Measurements from ENCODE around the gene HLA-DPA1. TPM values are rescaled to one million over a fixed set of nuclear protein-coding genes. Genes with fewer than 3 reads are reported as not detected.
"Not testable (repeated sequence)": the region's sequence is repeated elsewhere in the genome, so short reads cannot be mapped to it uniquely, and the experiment has no call there.

HLA-DPA1 gene
- total and polyA plus RNA-seq, 7 donors = 29.9 to 210 (median 51.0) TPM

DNA sequence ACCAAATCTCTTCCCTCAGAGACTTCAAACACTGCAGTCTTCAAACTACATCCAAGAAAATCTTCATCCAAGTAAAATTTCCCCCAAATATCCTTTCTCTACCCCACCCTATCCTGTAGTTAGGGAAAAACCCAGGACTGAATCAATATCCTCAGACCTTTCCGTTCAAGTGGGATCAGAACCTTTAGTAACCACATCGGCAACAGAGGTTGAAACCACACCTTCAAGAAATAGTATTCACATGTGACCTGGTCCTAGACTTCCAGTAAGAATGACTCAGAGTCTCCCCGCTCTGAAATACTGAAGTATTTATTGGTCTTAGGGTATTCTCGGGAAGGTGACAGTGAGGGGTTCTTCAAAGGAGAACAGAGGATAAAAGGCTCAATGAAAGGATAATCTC lies 8.7 kb downstream of the HLA-DPA1 start:
- Histone ChIP-seq H3K27me3 (no peaks in the 10 kb centered on the region), H3K27ac (no peak overlapping the region), H3K36me3 (peaks cover 0 to 10% (median 0%) of the 10 kb centered on the region in 4 donors), H3K4me1 (no peaks in the 10 kb centered on the region), H3K9me3 (no peaks in the 10 kb centered on the region), H3K4me3 (no peak overlapping the region)
- WGBS, 2 donors = 0 to 47% methylated on average over 4 of the region's 4 CpGs
- no peak for DNase-seq
- TF ChIP-seq EP300 (IDR thresholded peaks at IDR 0.05) = no peak
- TF ChIP-seq POLR2A (IDR thresholded peaks at IDR 0.05) = no peak
- TF ChIP-seq, protein P1, sequence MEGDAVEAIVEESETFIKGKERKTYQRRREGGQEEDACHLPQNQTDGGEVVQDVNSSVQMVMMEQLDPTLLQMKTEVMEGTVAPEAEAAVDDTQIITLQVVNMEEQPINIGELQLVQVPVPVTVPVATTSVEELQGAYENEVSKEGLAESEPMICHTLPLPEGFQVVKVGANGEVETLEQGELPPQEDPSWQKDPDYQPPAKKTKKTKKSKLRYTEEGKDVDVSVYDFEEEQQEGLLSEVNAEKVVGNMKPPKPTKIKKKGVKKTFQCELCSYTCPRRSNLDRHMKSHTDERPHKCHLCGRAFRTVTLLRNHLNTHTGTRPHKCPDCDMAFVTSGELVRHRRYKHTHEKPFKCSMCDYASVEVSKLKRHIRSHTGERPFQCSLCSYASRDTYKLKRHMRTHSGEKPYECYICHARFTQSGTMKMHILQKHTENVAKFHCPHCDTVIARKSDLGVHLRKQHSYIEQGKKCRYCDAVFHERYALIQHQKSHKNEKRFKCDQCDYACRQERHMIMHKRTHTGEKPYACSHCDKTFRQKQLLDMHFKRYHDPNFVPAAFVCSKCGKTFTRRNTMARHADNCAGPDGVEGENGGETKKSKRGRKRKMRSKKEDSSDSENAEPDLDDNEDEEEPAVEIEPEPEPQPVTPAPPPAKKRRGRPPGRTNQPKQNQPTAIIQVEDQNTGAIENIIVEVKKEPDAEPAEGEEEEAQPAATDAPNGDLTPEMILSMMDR (IDR thresholded peaks at IDR 0.05) = no peak
- TF ChIP-seq POLR2AphosphoS5 (IDR thresholded peaks at IDR 0.05) = no peak
- intact Hi-C loops (cut with DNase I) = no loop called here

DNA sequence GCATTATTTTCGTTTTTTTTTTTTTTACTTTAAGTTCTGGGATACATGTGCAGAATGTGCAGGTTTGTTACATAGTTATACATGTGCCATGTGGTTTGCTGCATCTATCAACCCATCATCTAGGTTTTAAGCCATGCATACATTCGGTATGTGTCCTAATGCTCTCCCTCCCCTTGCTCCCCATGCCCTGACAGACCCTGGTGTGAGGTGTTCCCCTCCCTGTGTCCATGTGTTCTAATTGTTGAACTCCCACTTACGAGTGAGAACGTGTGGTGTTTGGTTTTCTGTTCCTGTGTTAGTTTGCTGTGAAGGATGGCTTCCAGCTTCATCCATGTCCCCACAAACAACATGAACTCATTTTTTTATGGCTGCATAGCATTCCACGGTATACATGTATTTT lies 10.0 kb downstream of the HLA-DPA1 start:
- H3K36me3 ChIP-seq; intact Hi-C loops (cut with DNase I); H3K4me1 ChIP-seq; H3K9me3 ChIP-seq; H3K27me3 ChIP-seq; H3K27ac ChIP-seq; DNase-seq; H3K4me3 ChIP-seq: not testable (repeated sequence)
- WGBS, 2 donors = 41 to 65% methylated on average over 2 to 5 of the region's 5 CpGs

DNA sequence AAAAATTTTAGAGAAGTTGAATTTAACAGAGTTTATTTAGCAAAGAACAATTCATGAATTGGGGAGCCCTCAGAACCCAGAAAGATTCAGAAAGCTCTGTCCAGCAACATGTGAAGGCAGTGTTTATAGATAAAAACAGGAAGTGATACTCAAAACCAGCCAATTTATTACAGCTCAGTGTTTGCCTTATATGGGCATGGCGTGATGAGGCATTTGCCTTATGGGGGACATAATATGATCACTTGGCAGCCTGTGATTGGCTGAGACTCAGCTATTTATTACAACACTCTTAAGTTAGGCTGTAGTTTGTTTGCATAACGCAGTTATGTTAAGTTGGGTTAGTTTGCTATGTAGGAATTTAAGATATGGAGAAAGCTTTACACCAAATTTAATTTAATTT lies 11.5 kb downstream of the HLA-DPA1 start:
- Histone ChIP-seq H3K4me1 (no peaks in the 10 kb centered on the region), H3K9me3 (no peaks in the 10 kb centered on the region), H3K27me3 (no peaks in the 10 kb centered on the region), H3K4me3 (no peak overlapping the region), H3K27ac (no peak overlapping the region), H3K36me3 (no peaks in the 10 kb centered on the region)
- TF ChIP-seq POLR2A (IDR thresholded peaks at IDR 0.05) = no peak
- TF ChIP-seq EP300 (IDR thresholded peaks at IDR 0.05) = no peak
- no peak for TF ChIP-seq POLR2AphosphoS5 (IDR thresholded peaks at IDR 0.05)
- no peak for DNase-seq
- intact Hi-C loops (cut with DNase I) = no loop called here
- WGBS, 2 donors = 54 to 93% methylated on average over 2 of the region's 2 CpGs

DNA sequence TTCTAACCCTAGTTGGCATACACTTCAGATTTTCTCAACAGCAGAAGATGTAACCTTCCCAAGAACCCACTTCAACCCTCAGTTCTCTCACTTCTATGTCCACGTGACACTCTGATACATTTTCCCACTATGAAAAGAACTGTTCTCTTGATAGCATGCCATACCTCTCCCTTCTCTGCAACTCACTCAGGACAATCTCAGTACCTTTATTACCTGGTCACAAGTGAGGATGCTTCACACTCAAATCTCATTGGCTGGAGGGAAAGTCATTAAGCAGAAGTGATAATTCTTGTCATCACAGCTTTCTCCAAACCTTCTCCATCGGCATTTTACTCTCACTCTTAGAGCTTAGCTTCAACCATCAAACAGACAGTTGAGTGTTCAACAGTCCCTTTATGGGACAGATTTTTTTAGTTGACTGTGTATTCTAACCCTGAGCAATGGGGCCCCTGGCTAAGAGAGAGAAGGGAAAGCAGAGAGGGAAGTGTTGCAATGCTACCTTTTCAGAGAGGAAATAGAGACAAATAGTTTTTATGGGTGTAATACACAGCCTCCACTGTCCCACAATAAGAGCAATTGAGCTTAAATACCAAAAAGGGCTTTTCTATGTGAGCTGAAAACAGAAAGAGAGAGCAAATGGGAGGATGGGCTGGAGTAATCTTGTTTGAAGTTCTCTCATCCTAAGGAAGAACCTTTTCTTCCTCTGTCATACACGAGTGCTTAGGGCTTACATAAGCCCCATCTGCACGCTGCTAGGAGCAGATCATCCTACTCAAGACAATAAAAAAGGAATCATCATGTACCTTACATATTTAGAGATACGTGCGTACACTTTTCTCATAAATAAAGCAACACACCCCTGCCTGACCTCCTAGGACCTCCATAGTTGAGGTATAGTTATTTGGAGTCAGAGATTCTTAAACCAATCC lies 16.0 kb downstream of the HLA-DPA1 start:
- no peaks in the 10 kb centered on the region for H3K27me3 ChIP-seq
- H3K36me3 ChIP-seq = no peaks in the 10 kb centered on the region
- H3K4me3 ChIP-seq = no peak overlapping the region
- no peak for DNase-seq
- no peaks in the 10 kb centered on the region for H3K4me1 ChIP-seq
- intact Hi-C loops (cut with DNase I) = no loop called here
- no peaks in the 10 kb centered on the region for H3K9me3 ChIP-seq
- WGBS, 2 donors = 40 to 47% methylated on average over 6 of the region's 6 CpGs
- no peak overlapping the region for H3K27ac ChIP-seq
- TF ChIP-seq POLR2AphosphoS5 (IDR thresholded peaks at IDR 0.05) (no peak), EP300 (IDR thresholded peaks at IDR 0.05) (no peak), POLR2A (IDR thresholded peaks at IDR 0.05) (no peak)
- TF ChIP-seq, protein P1 (IDR thresholded peaks at IDR 0.05) = no peak

DNA sequence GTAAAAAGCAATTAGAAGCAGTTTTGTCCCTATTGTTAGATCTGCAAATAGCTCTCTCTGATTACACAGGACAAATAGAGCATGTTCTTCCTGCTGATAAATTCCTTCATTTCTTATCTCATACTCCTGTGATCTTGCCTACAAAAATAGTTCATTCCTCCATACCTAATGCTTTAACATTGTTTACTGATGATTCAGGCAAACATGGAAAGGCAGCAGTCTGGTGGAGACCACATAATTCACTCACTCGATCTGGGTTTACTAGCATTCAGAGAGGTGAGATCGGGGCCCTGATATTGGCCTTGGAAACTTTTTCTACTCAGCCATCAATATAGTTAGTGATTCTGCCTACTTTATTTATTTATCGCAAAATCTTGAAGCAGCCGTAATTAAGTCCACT lies 20.2 kb downstream of the HLA-DPA1 start:
- no peaks in the 10 kb centered on the region for H3K36me3 ChIP-seq
- DNase-seq = no peak
- no peaks in the 10 kb centered on the region for H3K4me1 ChIP-seq
- H3K4me3 ChIP-seq = no peak overlapping the region
- WGBS, 2 donors = 22 to 37% methylated on average over 4 of the region's 4 CpGs
- no peaks in the 10 kb centered on the region for H3K9me3 ChIP-seq
- intact Hi-C loops (cut with DNase I) = no loop called here
- H3K27me3 ChIP-seq = peaks cover 0 to 11% (median 0%) of the 10 kb centered on the region in 3 donors
- TF ChIP-seq POLR2A (IDR thresholded peaks at IDR 0.05) = no peak
- TF ChIP-seq, protein P1 (IDR thresholded peaks at IDR 0.05) = no peak
- TF ChIP-seq EP300 (IDR thresholded peaks at IDR 0.05) = no peak
- no peak for TF ChIP-seq POLR2AphosphoS5 (IDR thresholded peaks at IDR 0.05)
- no peak overlapping the region for H3K27ac ChIP-seq

All from sigmoid colon (tissue), 7 donors.